Measurements from ENCODE around the gene NIPSNAP2.
"Not testable (repeated sequence)": the region's sequence is repeated elsewhere in the genome, so short reads cannot be mapped to it uniquely, and the experiment has no call there.

NIPSNAP2 gene

GRCh38 chr7:55975988-55976633 lies 11.7 kb downstream of the NIPSNAP2 start:
- H3K4me3 ChIP-seq (ENCODE audit: low read depth, low read length), result no peak overlapping the region

GRCh38 chr7:55977831-55978230 lies 13.4 kb downstream of the NIPSNAP2 start:
- H3K4me3 ChIP-seq (ENCODE audit: low read depth, low read length), result no peak overlapping the region

- H3K4me3 ChIP-seq (ENCODE audit: low read depth, low read length), result no peak overlapping the region
Observed at GRCh38 chr7:55980266-55980665, 15.9 kb downstream of the NIPSNAP2 start.

GRCh38 chr7:55983537-55983936 lies 19.2 kb downstream of the NIPSNAP2 start:
- H3K4me3 ChIP-seq (ENCODE audit: low read depth, low read length), result no peak overlapping the region

GRCh38 chr7:55992346-55992745 lies 28.0 kb downstream of the NIPSNAP2 start:
- H3K4me3 ChIP-seq (ENCODE audit: low read depth, low read length), result no peak overlapping the region

- H3K4me3 ChIP-seq (ENCODE audit: low read depth, low read length), result no peak overlapping the region
Observed at GRCh38 chr7:55996856-55997500, 32.6 kb downstream of the NIPSNAP2 start.

- H3K4me3 ChIP-seq (ENCODE audit: low read depth, low read length), result no peak overlapping the region
Observed at GRCh38 chr7:56003749-56004148, 39.4 kb downstream of the NIPSNAP2 start.

- no peak overlapping the region for H3K4me3 ChIP-seq (ENCODE audit: low read depth, low read length)
Observed at GRCh38 chr7:56007167-56007652, 42.8 kb downstream of the NIPSNAP2 start.

GRCh38 chr7:56007891-56008290 lies 43.5 kb downstream of the NIPSNAP2 start:
- no peak overlapping the region for H3K4me3 ChIP-seq (ENCODE audit: low read depth, low read length)

GRCh38 chr7:56009695-56010094 lies 45.3 kb downstream of the NIPSNAP2 start:
- H3K4me3 ChIP-seq (ENCODE audit: low read depth, low read length), result no peak overlapping the region

- not testable (repeated sequence) for H3K4me3 ChIP-seq (ENCODE audit: low read depth, low read length)
Observed at GRCh38 chr7:56017015-56017414, 52.6 kb downstream of the NIPSNAP2 start.

- H3K4me3 ChIP-seq (ENCODE audit: low read depth, low read length), result no peak overlapping the region
Observed at GRCh38 chr7:56019501-56019900, 55.1 kb downstream of the NIPSNAP2 start.

GRCh38 chr7:56023500-56023899 lies 59.1 kb downstream of the NIPSNAP2 start:
- H3K4me3 ChIP-seq (ENCODE audit: low read depth, low read length), result no peak overlapping the region

- no peak overlapping the region for H3K4me3 ChIP-seq (ENCODE audit: low read depth, low read length)
Observed at GRCh38 chr7:56026538-56026937, 62.2 kb downstream of the NIPSNAP2 start.

- H3K4me3 ChIP-seq (ENCODE audit: low read depth, low read length), result no peak overlapping the region
Observed at GRCh38 chr7:56028942-56029630, 64.7 kb downstream of the NIPSNAP2 start.

GRCh38 chr7:56030340-56030739 lies 66.0 kb downstream of the NIPSNAP2 start:
- no peak overlapping the region for H3K4me3 ChIP-seq (ENCODE audit: low read depth, low read length)

- not testable (repeated sequence) for H3K4me3 ChIP-seq (ENCODE audit: low read depth, low read length)
Observed at GRCh38 chr7:56031556-56031955, 67.2 kb downstream of the NIPSNAP2 start.

- H3K4me3 ChIP-seq (ENCODE audit: low read depth, low read length), result peak overlapping the region; percentile 1
Observed at GRCh38 chr7:56032578-56032977, 68.2 kb downstream of the NIPSNAP2 start.

GRCh38 chr7:56033671-56034432 lies 69.5 kb downstream of the NIPSNAP2 start:
- H3K4me3 ChIP-seq (ENCODE audit: low read depth, low read length), result peak overlapping the region; percentile 83

- H3K4me3 ChIP-seq (ENCODE audit: low read depth, low read length), result no peak overlapping the region
Observed at GRCh38 chr7:56040730-56041129, 76.3 kb downstream of the NIPSNAP2 start.

- H3K4me3 ChIP-seq (ENCODE audit: low read depth, low read length), result not testable (repeated sequence)
Observed at GRCh38 chr7:56045758-56046157, 81.4 kb downstream of the NIPSNAP2 start.

Data from iPS-11a (cell line).